ENCODE measurements around the gene TMIGD1.
"Not testable (repeated sequence)": the region's sequence is repeated elsewhere in the genome, so short reads cannot be mapped to it uniquely, and the experiment has no call there.

TMIGD1 gene

GRCh38 chr17:30360086-30360808 is 26.4 kb upstream of the TMIGD1 start:
- Histone ChIP-seq H3K27ac (no peak overlapping the region), H3K4me3 (no peak overlapping the region)

- Histone ChIP-seq H3K27ac (no peak overlapping the region), H3K4me3 (no peak overlapping the region)
These were observed 24.4 kb upstream of the TMIGD1 start for GRCh38 chr17:30358055-30358760.

GRCh38 chr17:30357476-30357875 is 23.6 kb upstream of the TMIGD1 start:
- Histone ChIP-seq H3K27ac (no peak overlapping the region), H3K4me3 (no peak overlapping the region)

- H3K27ac ChIP-seq, result no peak overlapping the region
- H3K4me3 ChIP-seq, result no peak overlapping the region
These were observed 20.8 kb upstream of the TMIGD1 start for GRCh38 chr17:30354701-30355100.

GRCh38 chr17:30352240-30352814 is 18.5 kb upstream of the TMIGD1 start:
- Histone ChIP-seq H3K4me3 (no peak overlapping the region), H3K27ac (no peak overlapping the region)

- Histone ChIP-seq H3K4me3 (no peak overlapping the region), H3K27ac (no peak overlapping the region)
These were observed 17.9 kb upstream of the TMIGD1 start for GRCh38 chr17:30351735-30352134.

- not testable (repeated sequence) for H3K4me3 ChIP-seq, H3K27ac ChIP-seq
These were observed 17.4 kb upstream of the TMIGD1 start for GRCh38 chr17:30351263-30351662.

GRCh38 chr17:30349252-30349651 is 15.4 kb upstream of the TMIGD1 start:
- H3K4me3 ChIP-seq, result no peak overlapping the region
- no peak overlapping the region for H3K27ac ChIP-seq

GRCh38 chr17:30347488-30347887 is 13.6 kb upstream of the TMIGD1 start:
- H3K4me3 ChIP-seq, result no peak overlapping the region
- H3K27ac ChIP-seq, result no peak overlapping the region

- no peak overlapping the region for H3K27ac ChIP-seq
- no peak overlapping the region for H3K4me3 ChIP-seq
These were observed 12.5 kb upstream of the TMIGD1 start for GRCh38 chr17:30346221-30346795.

GRCh38 chr17:30345527-30346075 is 11.7 kb upstream of the TMIGD1 start:
- Histone ChIP-seq H3K4me3 (no peak overlapping the region), H3K27ac (peak overlapping the region in 9 of 21 experiments; percentile 9 to 68 (median 40))

GRCh38 chr17:30345089-30345433 is 11.2 kb upstream of the TMIGD1 start:
- H3K27ac ChIP-seq, result peak overlapping the region in 10 of 21 experiments; percentile 9 to 68 (median 38)

GRCh38 chr17:30344283-30345088 is 10.6 kb upstream of the TMIGD1 start:
- Histone ChIP-seq H3K4me3 (no peak overlapping the region), H3K27ac (peak overlapping the region in 10 of 21 experiments; percentile 12 to 68 (median 46))

More at GRCh38 chr17:30345089-30345433, 11.2 kb upstream of the TMIGD1 start:
- H3K4me3 ChIP-seq, result no peak overlapping the region

GRCh38 chr17:30343796-30344195 is 9.9 kb upstream of the TMIGD1 start:
- peak overlapping the region in 8 of 21 experiments; percentile 12 to 68 (median 50) for H3K27ac ChIP-seq
- no peak overlapping the region for H3K4me3 ChIP-seq

- H3K27ac ChIP-seq, result peak overlapping the region in 1 of 21 experiments; percentile 24
- not testable (repeated sequence) for H3K4me3 ChIP-seq
These were observed 9.4 kb upstream of the TMIGD1 start for GRCh38 chr17:30343244-30343643.

GRCh38 chr17:30341703-30342249 is 7.9 kb upstream of the TMIGD1 start:
- H3K27ac ChIP-seq, result peak overlapping the region in 4 of 21 experiments; percentile 54 to 83 (median 66)

GRCh38 chr17:30340801-30341356 is 7.0 kb upstream of the TMIGD1 start:
- H3K4me3 ChIP-seq, result no peak overlapping the region
- peak overlapping the region in 17 of 21 experiments; percentile 13 to 83 (median 62) for H3K27ac ChIP-seq

More at GRCh38 chr17:30341703-30342249, 7.9 kb upstream of the TMIGD1 start:
- no peak overlapping the region for H3K4me3 ChIP-seq

GRCh38 chr17:30339086-30339485 is 5.2 kb upstream of the TMIGD1 start:
- Histone ChIP-seq H3K27ac (no peak overlapping the region), H3K4me3 (no peak overlapping the region)

Data from skin epidermis (tissue), 12 donors.